ENCODE measurements around the gene BBX.

Gene BBX

GRCh38 chr3:107669669-107670068, 146.9 kb downstream of the BBX start:
- Histone ChIP-seq H3K4me1 (peaks cover 4% of the 10 kb centered on the region), H3K9ac (no peak overlapping the region), H4K20me1 (peaks cover 42% of the 10 kb centered on the region), H3K4me3 (no peak overlapping the region), H3K9me3 (no peaks in the 10 kb centered on the region), H3K36me3 (peaks cover 7% of the 10 kb centered on the region; the same call in 1 of the 2 replicates), H3K27ac (no peak overlapping the region), H3K27me3 (no peaks in the 10 kb centered on the region), H3K4me2 (no peak overlapping the region)
- TF ChIP-seq Cebpa-rat (IDR thresholded peaks at IDR 0.05), result no peak

DNA sequence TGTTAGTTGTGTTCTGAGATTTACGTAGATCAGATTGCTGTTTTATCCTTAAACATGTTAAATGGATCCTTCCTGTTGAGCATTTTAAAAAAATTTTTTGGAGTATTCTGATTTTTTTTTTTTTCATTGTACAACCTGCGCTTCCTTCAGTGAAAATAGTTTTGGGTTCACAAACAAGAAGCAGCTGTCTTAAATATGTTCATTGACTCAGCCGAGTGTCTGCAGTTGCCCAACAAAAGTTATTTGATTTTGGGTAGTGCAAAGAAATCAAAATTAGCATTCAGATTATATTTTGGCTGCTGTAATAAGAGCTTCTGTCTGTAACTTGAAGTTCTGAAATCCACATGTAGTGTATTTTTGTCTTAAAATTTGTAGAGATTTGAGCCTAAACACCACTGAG, 148.2 kb downstream of the BBX start:
- Histone ChIP-seq H3K4me3 (no peak overlapping the region), H3K9ac (no peak overlapping the region), H3K4me1 (peaks cover 17% of the 10 kb centered on the region), H3K36me3 (0 out of 2 replicates have a peak, but pooled peaks cover 1% of the 10 kb centered on the region), H3K9me3 (no peaks in the 10 kb centered on the region), H3K27ac (no peak overlapping the region), H3K27me3 (no peaks in the 10 kb centered on the region), H3K4me2 (no peak overlapping the region), H4K20me1 (peaks cover 45% of the 10 kb centered on the region)
- TF ChIP-seq Cebpa-rat (IDR thresholded peaks at IDR 0.05), result no peak

GRCh38 chr3:107674371-107674770, 151.6 kb downstream of the BBX start:
- no peak overlapping the region for H3K4me3 ChIP-seq
- no peak overlapping the region for H3K9ac ChIP-seq
- H3K36me3 ChIP-seq, result no peaks in the 10 kb centered on the region
- no peak overlapping the region for H3K4me2 ChIP-seq
- no peak overlapping the region for H3K27ac ChIP-seq
- peaks cover 44% of the 10 kb centered on the region for H4K20me1 ChIP-seq
- H3K9me3 ChIP-seq, result no peaks in the 10 kb centered on the region
- H3K4me1 ChIP-seq, result peaks cover 24% of the 10 kb centered on the region
- H3K27me3 ChIP-seq, result no peaks in the 10 kb centered on the region
- no peak for TF ChIP-seq Cebpa-rat (IDR thresholded peaks at IDR 0.05)

GRCh38 chr3:107675233-107675900, 152.6 kb downstream of the BBX start:
- H3K36me3 ChIP-seq, result 0 out of 2 replicates have a peak, but pooled peaks cover 6% of the 10 kb centered on the region
- H4K20me1 ChIP-seq, result peaks cover 40% of the 10 kb centered on the region
- peaks cover 24% of the 10 kb centered on the region for H3K4me1 ChIP-seq
- H3K4me3 ChIP-seq, result no peak overlapping the region
- H3K27ac ChIP-seq, result peak overlapping the region; percentile 44
- H3K4me2 ChIP-seq, result peak overlapping the region; percentile 72
- no peak overlapping the region for H3K9ac ChIP-seq
- H3K9me3 ChIP-seq, result no peaks in the 10 kb centered on the region
- H3K27me3 ChIP-seq, result no peaks in the 10 kb centered on the region
- no peak for TF ChIP-seq Cebpa-rat (IDR thresholded peaks at IDR 0.05)

- H3K27me3 ChIP-seq, result no peaks in the 10 kb centered on the region
- H3K4me1 ChIP-seq, result peaks cover 24% of the 10 kb centered on the region
- no peak overlapping the region for H3K27ac ChIP-seq
- no peaks in the 10 kb centered on the region for H3K9me3 ChIP-seq
- H3K36me3 ChIP-seq, result 0 out of 2 replicates have a peak, but pooled peaks cover 6% of the 10 kb centered on the region
- H3K9ac ChIP-seq, result no peak overlapping the region
- H3K4me2 ChIP-seq, result no peak overlapping the region
- TF ChIP-seq Cebpa-rat (IDR thresholded peaks at IDR 0.05), result no peak
- no peak overlapping the region for H3K4me3 ChIP-seq
- peaks cover 40% of the 10 kb centered on the region for H4K20me1 ChIP-seq
Observed at GRCh38 chr3:107676469-107677309, 153.9 kb downstream of the BBX start.

DNA sequence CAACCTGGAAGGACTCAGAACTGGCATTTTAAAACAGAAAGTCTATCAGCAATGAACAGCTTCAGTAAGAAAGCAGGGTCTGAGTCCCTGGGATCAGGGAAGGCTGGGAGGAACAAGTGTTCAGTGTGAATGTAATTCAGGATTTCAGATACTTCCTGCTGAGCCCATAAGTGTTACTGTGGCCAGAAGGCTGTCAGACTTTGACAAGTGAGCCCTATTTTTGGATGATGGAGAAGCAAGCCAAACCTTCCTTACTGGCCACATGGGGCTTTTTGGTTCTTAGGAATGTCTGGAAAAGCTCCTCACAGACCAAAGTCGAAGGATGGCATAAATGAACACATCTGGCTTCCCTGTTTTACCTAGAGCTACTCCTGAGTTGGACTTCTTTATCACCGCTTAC, 157.2 kb downstream of the BBX start:
- Histone ChIP-seq H3K27ac (no peak overlapping the region), H3K4me3 (no peak overlapping the region), H3K9ac (no peak overlapping the region), H3K36me3 (0 out of 2 replicates have a peak, but pooled peaks cover 6% of the 10 kb centered on the region), H3K27me3 (no peaks in the 10 kb centered on the region), H3K4me1 (peaks cover 28% of the 10 kb centered on the region), H3K9me3 (no peaks in the 10 kb centered on the region), H3K4me2 (no peak overlapping the region), H4K20me1 (peaks cover 54% of the 10 kb centered on the region)
- no peak for TF ChIP-seq Cebpa-rat (IDR thresholded peaks at IDR 0.05)

- Histone ChIP-seq H3K4me2 (no peak overlapping the region), H3K27me3 (no peaks in the 10 kb centered on the region), H3K36me3 (0 out of 2 replicates have a peak, but pooled peaks cover 6% of the 10 kb centered on the region)
Observed at GRCh38 chr3:107680698-107681097, 157.9 kb downstream of the BBX start.

DNA sequence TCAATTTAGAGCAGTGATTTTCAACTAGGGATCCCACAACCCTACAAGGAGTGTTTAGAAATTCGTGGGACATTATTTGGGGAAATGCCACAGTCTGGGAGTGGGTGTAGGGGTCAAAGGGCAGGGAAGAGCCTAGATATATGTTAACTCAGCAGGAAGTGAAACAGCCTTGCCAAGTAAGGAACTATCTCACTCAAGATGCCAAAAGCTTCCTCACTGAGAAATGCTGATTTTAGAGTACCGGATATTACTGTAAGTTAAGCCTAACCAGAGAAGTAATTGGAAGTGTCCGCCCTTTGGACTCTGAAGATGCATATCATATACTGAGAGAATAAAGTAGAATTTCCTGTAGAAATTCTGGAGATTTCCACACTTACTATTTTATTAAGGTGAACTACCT, 158.6 kb downstream of the BBX start:
- H3K4me2 ChIP-seq, result no peak overlapping the region
- no peak overlapping the region for H3K27ac ChIP-seq
- H3K9me3 ChIP-seq, result no peaks in the 10 kb centered on the region
- H4K20me1 ChIP-seq, result peaks cover 48% of the 10 kb centered on the region
- H3K36me3 ChIP-seq, result 0 out of 2 replicates have a peak, but pooled peaks cover 6% of the 10 kb centered on the region
- H3K4me1 ChIP-seq, result peaks cover 28% of the 10 kb centered on the region
- H3K4me3 ChIP-seq, result no peak overlapping the region
- H3K27me3 ChIP-seq, result no peaks in the 10 kb centered on the region
- no peak overlapping the region for H3K9ac ChIP-seq
- TF ChIP-seq Cebpa-rat (IDR thresholded peaks at IDR 0.05), result no peak

More at GRCh38 chr3:107680698-107681097, 157.9 kb downstream of the BBX start:
- H3K4me3 ChIP-seq, result no peak overlapping the region
- H4K20me1 ChIP-seq, result peaks cover 54% of the 10 kb centered on the region
- H3K27ac ChIP-seq, result no peak overlapping the region
- no peak for TF ChIP-seq Cebpa-rat (IDR thresholded peaks at IDR 0.05)
- H3K9ac ChIP-seq, result no peak overlapping the region
- H3K9me3 ChIP-seq, result no peaks in the 10 kb centered on the region
- H3K4me1 ChIP-seq, result peaks cover 28% of the 10 kb centered on the region

DNA sequence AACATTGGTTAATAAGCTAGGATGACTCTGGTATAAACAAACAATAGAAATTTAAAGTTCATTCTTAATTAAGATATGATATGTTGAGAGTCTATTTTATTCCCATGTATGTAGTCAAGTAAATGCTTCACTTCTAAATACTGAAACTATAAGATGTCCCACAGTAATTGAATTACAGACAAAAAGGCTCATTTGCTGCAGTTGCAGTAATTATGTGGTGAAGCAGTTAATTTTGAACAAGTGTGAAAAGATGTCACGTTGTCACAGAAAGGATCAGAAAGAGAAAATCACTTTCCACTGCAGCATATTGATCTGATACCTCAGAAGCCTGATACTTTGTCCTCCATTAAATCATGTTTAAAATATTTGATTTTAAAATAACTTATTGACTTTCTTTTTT, 159.8 kb downstream of the BBX start:
- Histone ChIP-seq H3K4me3 (no peak overlapping the region), H3K36me3 (peaks cover 6% of the 10 kb centered on the region; the same call in 1 of the 2 replicates), H3K27me3 (no peaks in the 10 kb centered on the region), H3K4me2 (no peak overlapping the region), H3K27ac (no peak overlapping the region), H3K9me3 (no peaks in the 10 kb centered on the region), H4K20me1 (peaks cover 37% of the 10 kb centered on the region), H3K4me1 (peaks cover 27% of the 10 kb centered on the region), H3K9ac (no peak overlapping the region)
- no peak for TF ChIP-seq Cebpa-rat (IDR thresholded peaks at IDR 0.05)

GRCh38 chr3:107683447-107683846, 160.7 kb downstream of the BBX start:
- no peak overlapping the region for H3K27ac ChIP-seq
- TF ChIP-seq Cebpa-rat (IDR thresholded peaks at IDR 0.05), result no peak
- H4K20me1 ChIP-seq, result peaks cover 32% of the 10 kb centered on the region
- H3K4me1 ChIP-seq, result peaks cover 27% of the 10 kb centered on the region
- H3K9me3 ChIP-seq, result no peaks in the 10 kb centered on the region
- H3K4me2 ChIP-seq, result no peak overlapping the region
- H3K27me3 ChIP-seq, result no peaks in the 10 kb centered on the region
- peaks cover 6% of the 10 kb centered on the region; the same call in 1 of the 2 replicates for H3K36me3 ChIP-seq
- H3K9ac ChIP-seq, result no peak overlapping the region
- H3K4me3 ChIP-seq, result no peak overlapping the region

All from BLaER1 (cell line).